OCI-LY3 (cell line): ENCODE results near the gene CPTP.

Experiments used
- CTCF ChIP-seq: fragments of 200-600, 300-600 bp; sonication (generic); IDR thresholded peaks from 2 replicates; pipeline ENCODE4 v1.5.1; 2014; ENCODE audit warnings: antibody characterized with exemption, low read length, low read depth
- EZH2phosphoT487 ChIP-seq: fragments of 200-600 bp; shearing (Covaris generic); IDR thresholded peaks from 2 replicates; pipeline ENCODE4 v1.6.1; 2018; ENCODE audit warnings: antibody characterized with exemption, mixed run types, low read depth

- TF ChIP-seq CTCF (no peak), EZH2phosphoT487 (no peak)
Observed at GRCh38 chr1:1310476-1311053, 14.0 kb upstream of the CPTP start.
